H9 (cell line): Measurements from ENCODE around the gene IRF2BP2. TPM values are rescaled to one million over a fixed set of nuclear protein-coding genes. Genes with fewer than 3 reads are reported as not detected.

Experiments used
- DNase-seq: peaks from one replicate; pipeline ENCODE4 v3.0.0-alpha.2; 2017
- H2AFZ ChIP-seq: one replicate; pipeline ENCODE4 v1.6.1; 2013; ENCODE audit warnings: mild to moderate bottlenecking, low read length, control low read depth, moderate library complexity
- H2AK5ac ChIP-seq: 2 replicates; pipeline ENCODE4 v1.6.1; 2013; ENCODE audit warnings: low read length, control low read depth, mixed read lengths; ENCODE audit not compliant: insufficient read length
- H2BK120ac ChIP-seq: one replicate; pipeline ENCODE4 v1.6.1; 2013; ENCODE audit warnings: low read depth, mild to moderate bottlenecking, low read length, control low read depth, inconsistent platforms; ENCODE audit not compliant: poor library complexity, severe bottlenecking
- H2BK12ac ChIP-seq: 2 replicates; pipeline ENCODE4 v1.6.1; 2013; ENCODE audit warnings: low read length, control low read depth, mixed read lengths, low read depth; ENCODE audit not compliant: insufficient read length
- H2BK15ac ChIP-seq: 2 replicates; pipeline ENCODE4 v1.6.1; 2013; ENCODE audit warnings: low read depth, low read length, control low read depth
- H2BK20ac ChIP-seq: one replicate; pipeline ENCODE4 v1.6.1; 2013; ENCODE audit warnings: low read depth, mild to moderate bottlenecking, low read length, control low read depth, inconsistent platforms; ENCODE audit not compliant: poor library complexity, severe bottlenecking
- H2BK5ac ChIP-seq: 2 replicates; pipeline ENCODE4 v1.6.1; 2013; ENCODE audit warnings: low read length, control low read depth, mixed read lengths; ENCODE audit not compliant: insufficient read length
- H3K14ac ChIP-seq: 2 replicates; pipeline ENCODE4 v1.6.1; 2013; ENCODE audit warnings: low read length, control low read depth; ENCODE audit not compliant: insufficient read depth
- H3K18ac ChIP-seq: 2 replicates; pipeline ENCODE4 v1.6.1; 2013; ENCODE audit warnings: low read depth, mild to moderate bottlenecking, mixed read lengths, low read length, control low read depth; ENCODE audit not compliant: insufficient read length
- H3K23ac ChIP-seq: 2 replicates; pipeline ENCODE4 v1.6.1; 2013; ENCODE audit warnings: low read length, control low read depth, mixed read lengths, low read depth; ENCODE audit not compliant: insufficient read length
- H3K23me2 ChIP-seq: 2 replicates; pipeline ENCODE4 v1.6.1; 2013; ENCODE audit warnings: low read depth, mild to moderate bottlenecking, mixed read lengths, low read length, control low read depth; ENCODE audit not compliant: insufficient read length, poor library complexity, severe bottlenecking
- H3K27ac ChIP-seq: 2 replicates; pipeline ENCODE4 v1.5.1; 2013; ENCODE audit warnings: low read length, control low read depth, mixed read lengths, low read depth; ENCODE audit not compliant: insufficient read length
- H3K27me3 ChIP-seq: 2 replicates; pipeline ENCODE4 v1.6.1; 2013; ENCODE audit warnings: low read length, control low read depth, inconsistent platforms; ENCODE audit not compliant: insufficient read depth
- H3K4ac ChIP-seq: 2 replicates; pipeline ENCODE4 v1.6.1; 2013; ENCODE audit warnings: low read depth, mild to moderate bottlenecking, control low read depth, inconsistent platforms, low read length, moderate library complexity
- H3K4me1 ChIP-seq: 2 replicates; pipeline ENCODE4 v1.6.1; 2013; ENCODE audit warnings: low read length, control low read depth, inconsistent platforms; ENCODE audit not compliant: insufficient read depth
- H3K4me2 ChIP-seq: 2 replicates; pipeline ENCODE4 v1.6.1; 2013; ENCODE audit warnings: low read length, control low read depth, mixed read lengths; ENCODE audit not compliant: insufficient read length, insufficient read depth
- H3K56ac ChIP-seq: 2 replicates; pipeline ENCODE4 v1.6.1; 2013; ENCODE audit warnings: low read depth, mild to moderate bottlenecking, mixed read lengths, low read length, control low read depth; ENCODE audit not compliant: insufficient read length
- H3K79me1 ChIP-seq: 2 replicates; pipeline ENCODE4 v1.6.1; 2013; ENCODE audit warnings: low read depth, mild to moderate bottlenecking, moderate library complexity, low read length, control low read depth, inconsistent platforms; ENCODE audit not compliant: insufficient read depth, poor library complexity, severe bottlenecking
- H3K79me2 ChIP-seq: 2 replicates; pipeline ENCODE4 v1.6.1; 2013; ENCODE audit warnings: low read length, control low read depth, inconsistent platforms; ENCODE audit not compliant: insufficient read depth
- H3K9ac ChIP-seq: 2 replicates; pipeline ENCODE4 v1.6.1; 2013; ENCODE audit warnings: low read length, control low read depth, mixed read lengths; ENCODE audit not compliant: insufficient read length; ENCODE audit errors: extremely low read depth
- H3K9me3 ChIP-seq: one replicate; pipeline ENCODE4 v1.6.1; 2013; ENCODE audit warnings: low read depth, low read length, inconsistent platforms; ENCODE audit not compliant: control insufficient read depth
- H3T11ph ChIP-seq: one replicate; pipeline ENCODE4 v1.6.1; 2013; ENCODE audit warnings: mild to moderate bottlenecking, low read length, control low read depth, inconsistent platforms
- H4K20me1 ChIP-seq: one replicate; pipeline ENCODE4 v1.6.1; 2013; ENCODE audit not compliant: control insufficient read depth, insufficient read length, insufficient read depth
- H4K5ac ChIP-seq: 2 replicates; pipeline ENCODE4 v1.6.1; 2013; ENCODE audit warnings: low read depth, mild to moderate bottlenecking, mixed read lengths, low read length, control low read depth; ENCODE audit not compliant: insufficient read length
- H4K8ac ChIP-seq: replicated peaks from 2 replicates; pipeline ENCODE4 v1.6.1; 2013; ENCODE audit warnings: low read length, control low read depth, mixed read lengths, low read depth; ENCODE audit not compliant: insufficient read length
- H4K91ac ChIP-seq: 2 replicates; pipeline ENCODE4 v1.6.1; 2013; ENCODE audit warnings: low read depth, mild to moderate bottlenecking, moderate library complexity, mixed read lengths, low read length, control low read depth; ENCODE audit not compliant: insufficient read length
- H3K27ac Mint-ChIP-seq, 3 experiments: 2 replicates in 2 of 3; 3 replicates in 1 of 3; pipeline ENCODE4 v1.8.0; 2020 to 2021; ENCODE audit warnings: mixed read lengths in 3 of 3, mild to moderate bottlenecking in 1 of 3, moderate library complexity in 1 of 3
- H3K27me3 Mint-ChIP-seq: 2 replicates; pipeline ENCODE4 v1.8.0; 2021; ENCODE audit warnings: low read depth, mild to moderate bottlenecking, moderate library complexity, mixed read lengths
- H3K36me3 Mint-ChIP-seq, 3 experiments: 2 replicates in 2 of 3; 3 replicates in 1 of 3; pipeline ENCODE4 v1.8.0; 2020 to 2021; ENCODE audit warnings: low read depth in 3 of 3, mixed read lengths in 3 of 3; ENCODE audit not compliant: insufficient read depth in 1 of 3
- H3K4me1 Mint-ChIP-seq, 2 experiments: 2 replicates each; pipeline ENCODE4 v1.8.0; 2020; ENCODE audit warnings: mixed read lengths in 2 of 2
- H3K4me3 Mint-ChIP-seq, 2 experiments: 2 replicates in 1 of 2; 3 replicates in 1 of 2; pipeline ENCODE4 v1.8.0; 2020 to 2021; ENCODE audit warnings: mild to moderate bottlenecking in 2 of 2, mixed read lengths in 2 of 2, moderate library complexity in 1 of 2
- H3K9me3 Mint-ChIP-seq, 2 experiments: 2 replicates in 1 of 2; 3 replicates in 1 of 2; pipeline ENCODE4 v1.8.0; 2020; ENCODE audit warnings: mild to moderate bottlenecking in 2 of 2, mixed read lengths in 2 of 2, moderate library complexity in 1 of 2
- CTCF ChIP-seq: fragments of 200-600 bp; sonication (generic); conservative IDR thresholded peaks from 3 replicates; pipeline ENCODE4 v1.8.0; 2021; ENCODE audit warnings: antibody characterized with exemption, mild to moderate bottlenecking
- WGBS: extraction: QIAGEN DNeasy Blood & Tissue Kit; methylation state at CpG from one replicate; pipeline ENCODE4 v1.1.7; 2013; ENCODE audit warnings: missing lambda C conversion rate, low lambda C conversion rate, mixed read lengths; ENCODE audit not compliant: insufficient read length; ENCODE audit errors: extremely low coverage; 5-methylcytosine and 5-hydroxymethylcytosine counted together
- total RNA-seq: library from RNA; stranded (reverse); gene quantifications from 2 replicates; pipeline ENCODE4 v1.2.1, GENCODE V29; 2021

The IRF2BP2 gene
- total RNA-seq, 1 experiment from 2014 or later: 80.2 TPM

- H3K4me1 Mint-ChIP-seq: peaks cover 7 to 10% of the 10 kb centered on the region in 2 experiments; a peak in 3 of 4 replicates
- H3K79me2 ChIP-seq: no peaks in the 10 kb centered on the region
- no peaks in the 10 kb centered on the region for H3K27me3 Mint-ChIP-seq
- no peak overlapping the region for H3T11ph ChIP-seq
- WGBS: no CpG with 5 or more reads among the region's 14 CpGs
- no peak overlapping the region for H2BK5ac ChIP-seq
- no peak overlapping the region for H2BK15ac ChIP-seq
- no peaks in the 10 kb centered on the region for H3K4me1 ChIP-seq
- H4K8ac ChIP-seq: no peak overlapping the region
- H2BK120ac ChIP-seq: no peak overlapping the region
- no peak overlapping the region for H4K5ac ChIP-seq
- H3K27ac Mint-ChIP-seq: no peak overlapping the region; a peak in 1 of 7 replicates
- H3K9me3 Mint-ChIP-seq: peaks cover 3 to 4% of the 10 kb centered on the region in 2 experiments; a peak in 2 of 5 replicates
- no peak overlapping the region for H3K4me3 Mint-ChIP-seq
- H4K20me1 ChIP-seq: no peaks in the 10 kb centered on the region
- TF ChIP-seq CTCF: no peak
- H3K36me3 Mint-ChIP-seq: no peaks in the 10 kb centered on the region
- no peaks in the 10 kb centered on the region for H3K9me3 ChIP-seq
- H2BK12ac ChIP-seq: no peak overlapping the region
- H2AK5ac ChIP-seq: no peak overlapping the region
- H4K91ac ChIP-seq: no peak overlapping the region
- no peak overlapping the region for H3K4me2 ChIP-seq
- no peak overlapping the region for H3K23ac ChIP-seq
- DNase-seq: no peak
- no peak overlapping the region for H3K18ac ChIP-seq
- no peaks in the 10 kb centered on the region for H3K79me1 ChIP-seq
- no peaks in the 10 kb centered on the region for H3K27me3 ChIP-seq
- H3K23me2 ChIP-seq: no peaks in the 10 kb centered on the region
- H3K14ac ChIP-seq: no peak overlapping the region; the same call in 1 of the 2 replicates
- H2BK20ac ChIP-seq: no peak overlapping the region
- H3K27ac ChIP-seq: no peak overlapping the region
- no peak overlapping the region for H3K9ac ChIP-seq
- no peak overlapping the region for H3K56ac ChIP-seq
- no peak overlapping the region for H3K4ac ChIP-seq
- no peak overlapping the region for H2AFZ ChIP-seq
Measured at GRCh38 chr1:234643111-234643849, 33.3 kb upstream of the IRF2BP2 start.
